ENCODE results near the gene MYO3B.

GRCh38 chr2:170576296-170576695 is 398.3 kb downstream of the MYO3B start:
- no peak for TF ChIP-seq EZH2phosphoT487 (conservative IDR thresholded peaks at IDR 0.05; ENCODE audit: low read length)
- TF ChIP-seq CTCF (IDR thresholded peaks at IDR 0.05; ENCODE audit: insufficient read depth, low read length, poor library complexity, severe bottlenecking): no peak

All from SU-DHL-6 (cell line).